OCI-LY1 (cell line): Measurements from ENCODE around the gene HCRTR1.

Experiments
- CTCF ChIP-seq: fragments of 200-600 bp; sonication (generic), shearing (Covaris generic); IDR thresholded peaks from 2 replicates; pipeline ENCODE4 v1.5.1; 2017; ENCODE audit warnings: mild to moderate bottlenecking, antibody characterized with exemption, low read length, moderate library complexity, mixed read lengths
- EZH2 ChIP-seq: fragments of 200-600 bp; sonication (generic), shearing (Covaris generic); IDR thresholded peaks from 2 replicates; pipeline ENCODE4 v1.8.0; 2017; ENCODE audit warnings: borderline replicate concordance, mixed run types, mild to moderate bottlenecking, antibody characterized with exemption, low read length, moderate library complexity, mixed read lengths

DNA sequence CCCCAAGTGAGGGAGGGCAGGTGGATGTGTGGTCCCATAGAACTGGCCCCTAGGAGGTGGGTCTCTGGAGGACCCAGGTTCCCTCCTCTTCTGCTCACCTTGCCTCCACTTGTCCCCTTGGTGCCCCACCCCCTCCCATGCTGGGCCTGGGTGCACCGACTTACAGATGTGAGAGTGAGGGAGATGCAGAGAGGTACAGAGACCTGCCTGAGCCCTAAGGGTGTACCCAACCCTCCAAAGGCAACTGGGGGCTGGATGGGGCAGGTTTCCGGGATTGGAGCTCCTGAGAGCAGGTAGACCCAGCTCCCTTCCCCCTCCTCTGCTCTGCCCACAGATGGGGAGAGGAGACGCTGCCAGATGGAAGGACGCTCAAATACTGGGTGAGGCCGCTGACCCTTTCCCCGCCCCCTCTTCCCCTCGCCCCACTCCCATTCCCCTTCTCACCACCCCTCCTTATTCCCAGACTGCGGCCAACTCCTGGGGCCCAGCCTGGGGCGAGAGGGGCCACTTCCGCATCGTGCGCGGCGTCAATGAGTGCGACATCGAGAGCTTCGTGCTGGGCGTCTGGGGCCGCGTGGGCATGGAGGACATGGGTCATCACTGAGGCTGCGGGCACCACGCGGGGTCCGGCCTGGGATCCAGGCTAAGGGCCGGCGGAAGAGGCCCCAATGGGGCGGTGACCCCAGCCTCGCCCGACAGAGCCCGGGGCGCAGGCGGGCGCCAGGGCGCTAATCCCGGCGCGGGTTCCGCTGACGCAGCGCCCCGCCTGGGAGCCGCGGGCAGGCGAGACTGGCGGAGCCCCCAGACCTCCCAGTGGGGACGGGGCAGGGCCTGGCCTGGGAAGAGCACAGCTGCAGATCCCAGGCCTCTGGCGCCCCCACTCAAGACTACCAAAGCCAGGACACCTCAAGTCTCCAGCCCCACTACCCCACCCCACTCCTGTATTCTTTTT lies 30.8 kb upstream of the HCRTR1 start:
- no peak for TF ChIP-seq CTCF
- TF ChIP-seq EZH2 = no peak
